Measurements from ENCODE around the gene DNMT3L.
"Not testable (repeated sequence)": the region's sequence is repeated elsewhere in the genome, so short reads cannot be mapped to it uniquely, and the experiment has no call there.

Gene DNMT3L

GRCh38 chr21:44241281-44241680 lies 20.4 kb downstream of the DNMT3L start:
- not testable (repeated sequence) for DNase-seq

GRCh38 chr21:44240842-44241241 lies 20.9 kb downstream of the DNMT3L start, which contains the start of gene ICOSLG:
Gene ICOSLG, minus strand, starts transcription at chr21:44240943. Its CDS starts 126 bp downstream, at chr21:44240817.
- not testable (repeated sequence) for DNase-seq

GRCh38 chr21:44240353-44240752 lies 21.3 kb downstream of the DNMT3L start:
- DNase-seq: not testable (repeated sequence)

- not testable (repeated sequence) for DNase-seq
Observed at GRCh38 chr21:44229561-44229960, 32.1 kb downstream of the DNMT3L start.

- DNase-seq: not testable (repeated sequence)
Observed at GRCh38 chr21:44228109-44228508, 33.6 kb downstream of the DNMT3L start.

GRCh38 chr21:44227614-44228013 lies 34.1 kb downstream of the DNMT3L start:
- not testable (repeated sequence) for DNase-seq

- not testable (repeated sequence) for DNase-seq
Observed at GRCh38 chr21:44225605-44226004, 36.1 kb downstream of the DNMT3L start.

GRCh38 chr21:44223334-44223733 lies 38.4 kb downstream of the DNMT3L start:
- DNase-seq: not testable (repeated sequence)

- DNase-seq: not testable (repeated sequence)
Observed at GRCh38 chr21:44220674-44221073, 41.0 kb downstream of the DNMT3L start.

GRCh38 chr21:44218461-44218860 lies 43.2 kb downstream of the DNMT3L start:
- not testable (repeated sequence) for DNase-seq

GRCh38 chr21:44211978-44212377 lies 49.7 kb downstream of the DNMT3L start:
- DNase-seq: not testable (repeated sequence)

- not testable (repeated sequence) for DNase-seq
Observed at GRCh38 chr21:44211574-44211973, 50.1 kb downstream of the DNMT3L start.

GRCh38 chr21:44207860-44208646 lies 53.6 kb downstream of the DNMT3L start:
- DNase-seq: not testable (repeated sequence)

GRCh38 chr21:44206698-44207676 lies 54.7 kb downstream of the DNMT3L start:
- not testable (repeated sequence) for DNase-seq

- not testable (repeated sequence) for DNase-seq
Observed at GRCh38 chr21:44206187-44206586, 55.5 kb downstream of the DNMT3L start.

GRCh38 chr21:44202590-44203299 lies 59.0 kb downstream of the DNMT3L start:
- not testable (repeated sequence) for DNase-seq

- DNase-seq: not testable (repeated sequence)
Observed at GRCh38 chr21:44199997-44200396, 61.7 kb downstream of the DNMT3L start.

- DNase-seq: no peak
Observed at GRCh38 chr21:44199448-44199847, 62.2 kb downstream of the DNMT3L start.

GRCh38 chr21:44197156-44197516 lies 64.6 kb downstream of the DNMT3L start:
- not testable (repeated sequence) for DNase-seq
